NOMO-1 treated with dmso at 0.1 percent for 144 hours (cell line): ENCODE measurements around the gene ISG20.

Source experiments
- DNase-seq: peaks from one replicate; lab custom pipeline; 2025; ENCODE audit not compliant: unreplicated experiment; lab: John Stamatoyannopoulos, UW

ISG20 gene

GRCh38 chr15:88653200-88654064 lies 14.6 kb downstream of the ISG20 start:
- DNase-seq = no peak

- DNase-seq = no peak
Observed at GRCh38 chr15:88654430-88655102, 15.8 kb downstream of the ISG20 start.

GRCh38 chr15:88655103-88655553 lies 16.3 kb downstream of the ISG20 start:
- DNase-seq = no peak

- DNase-seq = no peak
Observed at GRCh38 chr15:88655800-88656488, 17.1 kb downstream of the ISG20 start.

GRCh38 chr15:88656760-88657221 lies 18.0 kb downstream of the ISG20 start:
- DNase-seq = no peak

- peak; percentile 11 for DNase-seq
Observed at GRCh38 chr15:88657326-88658069, 18.7 kb downstream of the ISG20 start.

GRCh38 chr15:88658070-88658965 lies 19.5 kb downstream of the ISG20 start:
- no peak for DNase-seq

- DNase-seq = no peak
Observed at GRCh38 chr15:88658972-88659931, 20.4 kb downstream of the ISG20 start.

- DNase-seq = no peak
Observed at GRCh38 chr15:88661041-88661700, 22.4 kb downstream of the ISG20 start.

- DNase-seq = no peak
Observed at GRCh38 chr15:88661761-88662556, 23.1 kb downstream of the ISG20 start.

- no peak for DNase-seq
Observed at GRCh38 chr15:88663141-88663621, 24.4 kb downstream of the ISG20 start.

- no peak for DNase-seq
Observed at GRCh38 chr15:88664151-88664778, 25.4 kb downstream of the ISG20 start.

GRCh38 chr15:88674661-88675060 lies 35.8 kb downstream of the ISG20 start:
- DNase-seq = no peak

- DNase-seq = no peak
Observed at GRCh38 chr15:88678755-88679154, 39.9 kb downstream of the ISG20 start.

- DNase-seq = no peak
Observed at GRCh38 chr15:88680241-88681001, 41.6 kb downstream of the ISG20 start.

GRCh38 chr15:88681610-88682221 lies 42.9 kb downstream of the ISG20 start:
- no peak for DNase-seq
